Activated CD4-positive, alpha-beta T cell treated with anti-CD3 and anti-CD28 coated beads, Interleukin-2, amount 10 ng/mL, durations not matched to agents 24 days and 14 days (primary cell): ENCODE measurements around the gene CREB3. TPM values are rescaled to one million over a fixed set of nuclear protein-coding genes. Genes with fewer than 3 reads are reported as not detected.

Experiments used
- DNase-seq: peaks from one replicate; pipeline ENCODE4 v3.0.0; 2022
- H3K27ac Mint-ChIP-seq: one replicate; pipeline ENCODE4 v1.8.0; 2022; ENCODE audit warnings: mild to moderate bottlenecking, mixed read lengths
- H3K27me3 Mint-ChIP-seq: one replicate; pipeline ENCODE4 v1.8.0; 2022; ENCODE audit warnings: mixed read lengths
- H3K36me3 Mint-ChIP-seq: one replicate; pipeline ENCODE4 v1.8.0; 2022; ENCODE audit warnings: low read depth, mild to moderate bottlenecking, mixed read lengths
- H3K4me1 Mint-ChIP-seq: one replicate; pipeline ENCODE4 v1.8.0; 2021; ENCODE audit warnings: mixed read lengths
- H3K4me3 Mint-ChIP-seq: one replicate; pipeline ENCODE4 v1.8.0; 2022; ENCODE audit warnings: mild to moderate bottlenecking, moderate library complexity, mixed read lengths
- H3K9me3 Mint-ChIP-seq: one replicate; pipeline ENCODE4 v1.8.0; 2021; ENCODE audit warnings: mixed read lengths
- intact Hi-C: fragments of 100-400 bp; cut with micrococcal nuclease; formaldehyde crosslinking; loops from one replicate; pipeline ENCODE4 v1.15.1; 2023
- total RNA-seq: library from RNA; stranded (reverse); gene quantifications from 2 replicates; pipeline ENCODE4 v1.2.3, GENCODE V29; 2022

Gene CREB3
- total RNA-seq, 1 donor from 2014 or later: 27.0 TPM

DNA sequence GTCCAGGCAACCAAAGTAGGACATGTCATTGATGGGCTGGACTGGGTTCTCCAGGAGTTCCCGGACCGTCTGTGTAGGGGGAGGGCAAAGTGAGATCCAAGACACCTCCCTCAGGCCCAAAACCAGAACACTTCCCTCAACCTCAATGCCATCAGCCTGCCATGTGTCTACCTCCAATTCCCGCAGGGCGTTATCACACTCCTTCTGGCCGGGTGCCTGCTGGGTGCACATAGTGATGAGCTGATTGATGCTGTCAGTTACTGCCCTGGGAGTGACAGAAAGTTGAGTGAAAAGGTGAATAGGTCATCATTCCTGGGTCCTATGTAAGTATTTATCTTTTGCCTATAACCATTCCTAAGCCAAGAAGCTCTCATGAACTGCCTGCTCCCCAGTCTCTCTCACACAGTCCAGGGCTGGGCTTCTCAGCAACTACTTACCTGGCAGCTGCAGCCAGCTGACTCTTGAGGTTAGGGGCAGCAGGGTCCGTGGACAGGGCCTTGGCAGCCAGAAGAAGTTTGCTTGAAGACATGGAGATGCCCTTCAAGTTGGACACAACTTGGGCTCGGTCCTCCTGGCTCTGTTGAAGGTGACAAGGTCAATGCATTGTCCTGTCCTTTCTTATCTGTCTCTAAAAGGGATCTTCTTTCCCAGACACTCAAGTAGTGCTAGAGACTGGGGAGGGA is 21.5 kb upstream of the CREB3 start:
- no peak overlapping the region for H3K4me3 Mint-ChIP-seq
- no peaks in the 10 kb centered on the region for H3K9me3 Mint-ChIP-seq
- H3K36me3 Mint-ChIP-seq: peaks cover 87% of the 10 kb centered on the region
- H3K27ac Mint-ChIP-seq: no peak overlapping the region
- H3K4me1 Mint-ChIP-seq: peaks cover 4% of the 10 kb centered on the region
- H3K27me3 Mint-ChIP-seq: no peaks in the 10 kb centered on the region
- DNase-seq: no peak
- intact Hi-C loops: no loop called here

DNA sequence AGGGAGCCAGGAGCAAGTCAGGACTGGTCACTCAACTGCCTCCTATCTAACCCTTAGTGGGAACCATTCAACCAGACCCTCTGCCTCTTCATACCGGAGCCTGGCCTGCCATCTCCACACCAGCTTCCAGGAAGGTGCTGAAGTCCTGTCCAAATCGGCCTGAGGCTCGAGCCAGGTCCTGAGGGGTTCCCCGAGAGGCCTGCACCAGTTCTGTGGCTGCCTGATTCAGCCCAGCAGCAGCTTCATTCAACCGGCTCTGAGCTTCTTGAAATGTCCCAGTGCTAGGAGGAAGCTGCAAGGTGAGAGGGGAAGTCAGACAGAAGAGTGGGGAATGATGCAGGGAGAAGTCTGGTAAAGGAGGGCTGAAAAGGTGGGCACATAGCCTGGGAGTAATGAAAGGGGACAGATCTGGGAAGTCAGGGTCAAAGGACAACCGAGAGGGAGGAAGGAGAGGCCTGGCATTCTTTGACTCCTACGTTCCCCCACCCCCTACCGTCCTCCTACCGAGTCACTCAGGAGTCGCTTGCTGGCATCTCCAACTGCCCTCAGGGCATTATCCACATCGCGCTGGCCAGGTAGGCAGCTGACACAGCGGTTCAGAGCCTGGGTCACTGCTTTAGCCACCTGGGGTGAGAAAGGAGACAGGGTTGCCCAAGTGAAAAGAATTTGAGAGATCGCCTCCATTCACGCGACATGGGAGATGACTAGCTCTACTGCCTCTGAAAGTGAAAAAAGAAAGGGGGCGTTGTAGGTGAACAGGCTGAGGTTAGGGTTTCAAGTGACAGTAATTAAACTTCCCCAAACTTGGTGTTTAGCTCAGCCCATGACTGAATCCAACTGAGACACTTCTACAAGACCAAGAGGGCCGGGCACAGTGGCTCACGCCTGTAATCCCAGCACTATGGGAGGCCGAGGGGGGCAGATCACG is 20.7 kb upstream of the CREB3 start:
- H3K27ac Mint-ChIP-seq: peak overlapping the region; percentile 23
- H3K9me3 Mint-ChIP-seq: no peaks in the 10 kb centered on the region
- DNase-seq: no peak
- intact Hi-C loops: no loop called here
- no peaks in the 10 kb centered on the region for H3K27me3 Mint-ChIP-seq
- H3K4me1 Mint-ChIP-seq: peaks cover 4% of the 10 kb centered on the region
- no peak overlapping the region for H3K4me3 Mint-ChIP-seq
- H3K36me3 Mint-ChIP-seq: peaks cover 86% of the 10 kb centered on the region

DNA sequence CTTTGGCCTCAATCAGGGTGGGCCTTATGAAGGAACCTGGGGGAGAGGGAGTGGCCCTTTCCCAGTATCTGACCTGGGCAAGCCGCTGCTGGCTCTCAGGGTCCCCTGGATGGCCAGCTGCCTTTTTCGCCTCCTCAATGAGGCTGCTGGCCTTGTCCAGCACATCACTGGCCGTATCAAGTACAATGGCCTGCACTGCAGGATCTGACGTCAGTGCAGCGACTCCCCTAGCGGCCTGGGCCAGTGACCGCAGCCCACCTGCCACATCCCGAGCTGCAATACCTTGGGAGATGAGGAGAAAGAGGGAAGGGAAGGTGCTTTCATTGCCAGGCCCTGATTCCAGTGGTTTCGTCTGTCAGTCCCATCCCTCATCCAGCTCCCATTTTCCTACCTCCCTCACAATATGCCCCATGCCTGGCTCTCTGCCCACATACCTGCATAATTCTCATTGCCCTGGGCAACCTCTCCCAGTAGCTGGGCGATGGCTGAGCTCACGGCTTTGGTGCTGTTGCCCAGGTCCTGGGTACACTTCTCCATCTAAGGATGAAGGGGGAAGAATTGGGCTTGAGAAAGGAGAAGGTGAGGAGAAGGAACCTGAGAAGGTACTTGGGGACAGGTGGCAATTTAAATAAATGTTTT is 19.6 kb upstream of the CREB3 start:
- Mint-ChIP-seq H3K36me3 (peaks cover 83% of the 10 kb centered on the region), H3K27ac (no peak overlapping the region), H3K9me3 (no peaks in the 10 kb centered on the region), H3K27me3 (no peaks in the 10 kb centered on the region), H3K4me3 (no peak overlapping the region), H3K4me1 (peaks cover 4% of the 10 kb centered on the region)
- intact Hi-C loops: no loop called here
- no peak for DNase-seq

DNA sequence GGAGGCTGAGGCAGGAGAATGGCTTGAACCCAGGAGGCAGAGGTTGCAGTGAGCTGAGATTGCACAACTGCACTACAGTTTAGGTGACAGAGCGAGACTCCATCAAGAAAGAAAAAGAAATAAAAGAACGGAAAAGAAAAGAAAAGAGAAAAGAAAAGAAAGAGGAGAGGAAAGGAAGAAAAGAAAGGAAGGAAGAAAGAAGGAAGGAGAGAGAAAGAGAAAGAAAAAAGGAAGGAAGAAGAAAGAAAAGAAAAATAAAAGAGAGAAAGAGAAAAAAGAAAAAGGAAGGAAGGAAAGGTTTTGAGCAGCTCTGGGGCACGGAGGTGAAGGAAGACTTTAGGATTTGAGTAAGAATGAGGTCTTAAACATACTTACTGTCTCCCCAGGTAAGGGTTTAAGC is 18.9 kb upstream of the CREB3 start:
- Mint-ChIP-seq H3K27ac (no peak overlapping the region), H3K4me3 (no peak overlapping the region), H3K9me3 (no peaks in the 10 kb centered on the region), H3K27me3 (no peaks in the 10 kb centered on the region), H3K4me1 (peaks cover 4% of the 10 kb centered on the region), H3K36me3 (peaks cover 83% of the 10 kb centered on the region)
- intact Hi-C loops: no loop called here
- no peak for DNase-seq

DNA sequence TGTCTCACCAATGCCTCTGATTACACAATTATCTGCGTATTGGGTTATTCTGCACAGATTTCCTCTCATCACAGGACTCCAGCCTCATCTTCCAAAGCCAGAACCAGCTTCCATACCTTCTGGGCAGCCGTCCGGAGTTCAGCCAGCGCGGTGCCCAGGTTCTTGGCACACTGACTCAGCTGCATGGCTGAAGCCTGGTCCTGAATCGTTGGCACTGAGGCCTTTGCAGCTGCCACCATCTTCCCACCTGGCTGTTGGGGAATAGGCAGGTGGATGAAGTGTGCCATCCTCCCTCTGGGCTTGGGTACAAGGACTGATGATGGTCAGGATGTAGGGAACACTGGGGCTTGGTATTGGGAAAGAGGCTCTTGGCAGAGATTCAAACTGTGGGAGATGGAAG is 18.3 kb upstream of the CREB3 start:
- Mint-ChIP-seq H3K4me3 (no peak overlapping the region), H3K4me1 (peaks cover 4% of the 10 kb centered on the region), H3K27ac (no peak overlapping the region), H3K9me3 (no peaks in the 10 kb centered on the region), H3K27me3 (no peaks in the 10 kb centered on the region), H3K36me3 (peaks cover 80% of the 10 kb centered on the region)
- intact Hi-C loops: no loop called here
- DNase-seq: no peak

DNA sequence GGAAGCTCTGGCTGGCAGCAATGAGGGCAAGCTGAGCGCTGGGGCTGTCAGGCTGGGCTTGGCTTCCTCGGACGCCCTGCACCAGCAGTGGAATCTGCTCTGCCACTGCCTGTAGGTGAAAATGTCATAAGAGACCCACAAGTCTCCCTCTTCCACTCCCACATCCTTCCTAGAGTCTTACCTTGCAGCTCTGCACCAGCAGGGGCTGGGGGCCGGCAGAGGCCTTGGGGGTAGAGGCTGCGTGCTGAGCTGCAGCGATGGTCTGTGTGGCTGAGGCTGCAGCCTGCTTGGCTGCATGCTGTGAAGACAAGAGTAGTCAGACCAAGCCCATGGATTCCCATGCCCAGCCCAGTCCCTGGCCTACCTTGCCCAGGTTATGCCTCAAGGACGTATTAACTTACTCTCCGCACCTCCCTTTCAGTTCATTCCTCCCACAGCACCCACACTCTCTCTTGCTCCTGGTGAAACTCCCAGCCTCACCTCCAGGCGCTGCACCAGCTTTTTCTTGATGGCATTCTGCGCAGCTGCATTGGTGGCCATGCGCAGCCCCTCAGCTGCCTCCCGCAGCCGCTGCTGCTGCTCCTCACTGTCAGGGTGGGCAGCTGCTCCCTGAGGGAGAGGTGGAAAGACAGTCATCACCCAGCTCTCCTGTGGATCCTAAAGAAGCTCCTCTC is 17.8 kb upstream of the CREB3 start:
- Mint-ChIP-seq H3K36me3 (peaks cover 83% of the 10 kb centered on the region), H3K27ac (no peak overlapping the region), H3K4me3 (no peak overlapping the region), H3K27me3 (no peaks in the 10 kb centered on the region), H3K9me3 (no peaks in the 10 kb centered on the region), H3K4me1 (peaks cover 4% of the 10 kb centered on the region)
- DNase-seq: no peak
- intact Hi-C loops: no loop called here

DNA sequence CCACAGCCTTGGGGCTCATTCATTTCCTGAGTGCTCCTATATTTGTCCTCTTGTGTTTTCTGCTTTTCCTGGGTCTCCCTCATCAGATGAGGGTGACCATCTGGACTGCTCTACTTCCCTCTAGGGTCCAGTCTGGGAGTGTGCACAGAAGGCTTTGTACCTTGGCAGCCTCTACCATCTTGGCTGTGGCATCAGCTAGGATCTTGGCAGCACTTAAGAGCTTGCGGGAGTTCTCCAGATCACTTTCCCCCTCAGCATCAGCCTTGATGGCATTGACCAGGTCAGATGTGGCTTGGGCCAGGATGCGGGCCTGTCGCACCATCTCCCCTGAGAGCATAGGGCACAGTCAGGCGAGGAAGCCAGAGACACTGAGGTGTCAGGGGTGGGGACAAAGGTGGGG is 16.2 kb upstream of the CREB3 start:
- Mint-ChIP-seq H3K9me3 (no peaks in the 10 kb centered on the region), H3K27me3 (no peaks in the 10 kb centered on the region), H3K36me3 (peaks cover 84% of the 10 kb centered on the region), H3K4me1 (peaks cover 4% of the 10 kb centered on the region), H3K27ac (no peak overlapping the region), H3K4me3 (no peak overlapping the region)
- intact Hi-C loops: no loop called here
- no peak for DNase-seq

DNA sequence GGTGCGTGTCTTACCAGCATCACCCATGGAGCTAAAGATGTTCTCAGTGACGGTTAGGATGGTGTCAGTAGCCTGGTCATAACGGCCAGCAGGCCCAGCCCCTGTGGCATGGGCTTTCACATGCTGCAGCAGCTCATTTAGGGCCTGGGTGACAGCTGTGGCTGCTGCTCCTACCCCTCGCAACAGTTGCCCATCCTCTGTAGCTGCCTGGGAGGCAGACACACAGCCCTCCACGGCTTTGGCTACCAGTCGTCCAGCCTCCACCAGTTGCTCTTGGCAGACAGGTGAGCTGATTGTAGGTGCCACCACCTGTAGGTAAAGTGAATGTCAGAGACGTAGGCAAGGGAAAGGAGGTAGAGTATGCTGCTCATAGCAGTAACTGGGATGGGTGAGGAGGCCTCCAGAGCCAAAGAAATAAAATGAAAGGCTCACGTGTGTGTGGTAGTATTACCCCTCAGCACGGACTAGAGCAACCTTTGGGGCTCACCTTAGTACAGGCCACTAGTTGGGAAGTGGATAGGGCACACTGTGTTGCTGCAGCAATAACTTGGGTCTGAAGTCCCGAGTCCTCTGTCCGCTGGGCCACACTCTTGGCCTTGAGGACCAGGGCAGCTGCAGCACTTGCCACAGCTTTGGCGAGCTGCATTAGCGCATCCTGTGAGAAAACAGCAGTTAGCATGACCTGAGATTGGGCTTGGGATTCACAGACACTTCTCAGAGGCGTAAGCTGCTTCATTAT is 15.2 kb upstream of the CREB3 start:
- H3K4me1 Mint-ChIP-seq: peaks cover 3% of the 10 kb centered on the region
- H3K27ac Mint-ChIP-seq: no peak overlapping the region
- H3K4me3 Mint-ChIP-seq: no peak overlapping the region
- no peaks in the 10 kb centered on the region for H3K27me3 Mint-ChIP-seq
- peaks cover 84% of the 10 kb centered on the region for H3K36me3 Mint-ChIP-seq
- no peak for DNase-seq
- H3K9me3 Mint-ChIP-seq: no peaks in the 10 kb centered on the region
- intact Hi-C loops: no loop called here

DNA sequence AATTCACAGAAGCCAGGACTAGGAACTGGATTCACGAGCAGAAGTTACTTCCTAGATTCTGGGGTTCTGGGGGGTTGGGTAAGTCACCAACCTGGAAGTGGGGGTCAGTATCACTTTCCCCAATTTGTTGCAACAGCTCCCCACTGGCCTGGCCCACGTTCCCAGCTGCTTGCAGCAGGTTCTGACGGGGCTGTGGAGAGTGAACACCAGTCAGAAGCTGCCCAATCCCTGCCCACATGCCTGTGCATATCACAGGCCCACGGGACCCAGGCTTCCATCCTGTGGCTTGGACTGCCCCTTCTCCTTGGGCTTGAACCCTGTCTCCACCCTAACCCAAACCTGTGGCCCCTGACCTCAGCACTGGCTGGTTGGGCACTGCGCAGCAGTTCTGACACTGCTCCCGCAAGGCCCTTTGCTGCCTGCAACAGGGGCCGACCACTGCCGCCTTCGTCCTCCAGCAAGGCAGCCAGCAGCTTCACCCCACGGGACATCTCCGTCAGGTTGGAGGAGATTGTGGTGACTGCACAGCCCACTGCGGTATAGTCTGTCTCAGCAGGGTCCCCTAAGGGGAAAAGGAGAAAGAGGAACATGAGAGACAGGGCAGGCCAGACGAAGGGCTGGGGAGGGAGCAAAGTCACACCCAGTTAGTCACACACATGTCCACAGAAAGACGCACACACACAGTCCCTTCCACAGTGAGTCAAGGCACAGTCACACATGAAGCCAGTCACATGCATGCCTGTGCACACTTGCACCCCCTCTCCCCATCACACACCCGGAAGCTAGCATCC is 13.6 kb upstream of the CREB3 start:
- no peaks in the 10 kb centered on the region for H3K9me3 Mint-ChIP-seq
- intact Hi-C loops: no loop called here
- H3K36me3 Mint-ChIP-seq: peaks cover 85% of the 10 kb centered on the region
- H3K27me3 Mint-ChIP-seq: no peaks in the 10 kb centered on the region
- DNase-seq: no peak
- H3K4me1 Mint-ChIP-seq: peaks cover 3% of the 10 kb centered on the region
- H3K4me3 Mint-ChIP-seq: no peak overlapping the region
- H3K27ac Mint-ChIP-seq: no peak overlapping the region

DNA sequence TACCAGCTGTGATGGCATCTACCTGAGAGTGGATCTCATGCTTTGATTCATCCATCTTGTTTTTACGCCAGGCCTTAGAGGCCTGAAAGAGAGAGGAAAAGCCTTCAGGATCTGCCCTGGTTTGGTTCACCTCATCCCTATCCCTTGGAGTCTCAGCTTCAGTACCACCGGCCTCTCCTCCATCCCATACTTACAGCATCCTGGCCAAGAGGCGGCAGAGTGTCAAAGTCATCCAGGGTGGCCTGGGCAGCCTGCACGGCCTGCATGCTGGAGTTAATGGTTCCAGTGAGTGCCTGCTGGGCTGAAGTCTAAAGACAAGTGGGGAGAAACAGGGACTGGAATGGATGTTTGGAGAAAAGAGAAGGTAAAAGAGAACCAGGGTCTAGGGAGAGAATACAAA is 12.9 kb upstream of the CREB3 start:
- H3K4me1 Mint-ChIP-seq: peaks cover 3% of the 10 kb centered on the region
- no peaks in the 10 kb centered on the region for H3K27me3 Mint-ChIP-seq
- peaks cover 84% of the 10 kb centered on the region for H3K36me3 Mint-ChIP-seq
- H3K9me3 Mint-ChIP-seq: no peaks in the 10 kb centered on the region
- intact Hi-C loops: no loop called here
- DNase-seq: no peak
- no peak overlapping the region for H3K27ac Mint-ChIP-seq
- no peak overlapping the region for H3K4me3 Mint-ChIP-seq

DNA sequence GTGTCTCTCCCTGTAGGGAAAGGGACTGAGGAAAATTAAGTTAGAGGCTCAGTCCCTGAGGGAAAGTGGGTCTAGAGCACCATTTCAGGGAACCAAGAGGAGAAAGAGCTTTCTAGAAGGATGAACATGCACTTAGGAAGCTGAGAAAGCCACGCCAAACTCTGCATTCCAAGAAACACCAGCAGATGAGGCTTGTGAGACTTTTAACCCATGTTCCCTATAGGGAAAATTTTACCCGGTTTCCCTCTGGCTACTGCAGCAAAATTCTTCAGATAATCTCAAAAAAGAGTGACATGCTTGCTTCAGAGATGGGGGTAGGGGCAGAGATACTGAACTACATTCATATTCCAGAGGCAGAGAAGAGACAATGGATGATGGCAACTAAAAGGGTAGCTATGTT is 9.0 kb upstream of the CREB3 start:
- Mint-ChIP-seq H3K4me1 (peaks cover 8% of the 10 kb centered on the region), H3K27ac (no peak overlapping the region), H3K9me3 (no peaks in the 10 kb centered on the region), H3K4me3 (no peak overlapping the region), H3K27me3 (no peaks in the 10 kb centered on the region), H3K36me3 (peaks cover 64% of the 10 kb centered on the region)
- no peak for DNase-seq
- intact Hi-C loops: no loop called here

DNA sequence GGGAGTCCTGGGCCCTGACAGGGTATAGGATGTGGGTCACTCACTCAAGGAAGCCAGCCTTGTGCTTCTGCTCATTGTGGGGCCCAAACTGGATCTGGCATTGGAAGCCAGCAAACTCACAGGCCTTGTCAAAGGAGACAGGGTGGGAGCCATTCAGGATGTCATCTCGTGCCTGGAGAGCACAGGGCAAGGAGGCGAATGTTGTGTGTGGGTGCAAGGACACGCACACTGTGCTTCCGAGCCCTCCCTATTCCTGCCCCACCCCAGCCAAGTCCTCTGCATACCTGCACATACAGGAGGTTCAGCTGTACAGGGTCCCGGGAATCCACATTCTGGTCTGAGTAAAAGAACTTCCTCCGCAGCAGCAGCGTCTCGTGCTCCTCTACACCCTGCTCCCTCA is 8.6 kb upstream of the CREB3 start:
- H3K27ac Mint-ChIP-seq: no peak overlapping the region
- H3K36me3 Mint-ChIP-seq: peaks cover 62% of the 10 kb centered on the region
- no peak overlapping the region for H3K4me3 Mint-ChIP-seq
- no peaks in the 10 kb centered on the region for H3K9me3 Mint-ChIP-seq
- intact Hi-C loops: no loop called here
- H3K27me3 Mint-ChIP-seq: no peaks in the 10 kb centered on the region
- H3K4me1 Mint-ChIP-seq: peaks cover 8% of the 10 kb centered on the region
- no peak for DNase-seq

DNA sequence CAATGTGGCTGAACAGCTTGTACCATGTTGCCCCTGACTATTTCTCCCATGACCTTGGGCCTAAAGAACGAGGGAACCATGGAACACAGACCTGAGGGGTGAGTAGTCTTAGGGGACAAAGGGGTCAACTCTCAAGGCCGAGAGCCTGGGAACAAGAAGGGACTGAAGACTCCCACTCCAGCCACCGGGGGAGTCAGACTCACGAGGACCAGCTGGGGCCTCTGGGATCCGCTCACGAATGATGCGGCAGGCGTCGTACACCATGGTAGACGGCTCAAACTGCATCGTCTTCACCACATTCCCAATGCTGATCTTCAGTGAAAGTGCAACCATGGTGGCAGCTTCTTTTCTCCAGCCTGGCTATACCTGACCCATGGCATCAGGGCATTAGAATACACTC is 7.1 kb upstream of the CREB3 start:
- intact Hi-C loops: no loop called here
- no peak overlapping the region for H3K27ac Mint-ChIP-seq

More for the DNA sequence above, 7.1 kb upstream of the CREB3 start:
- H3K36me3 Mint-ChIP-seq: peaks cover 49% of the 10 kb centered on the region
- no peak overlapping the region for H3K4me3 Mint-ChIP-seq
- H3K27me3 Mint-ChIP-seq: no peaks in the 10 kb centered on the region
- DNase-seq: no peak
- peaks cover 8% of the 10 kb centered on the region for H3K4me1 Mint-ChIP-seq
- H3K9me3 Mint-ChIP-seq: no peaks in the 10 kb centered on the region
